WTC11 (cell line): ENCODE data around the gene ISM2. TPM values are rescaled to one million over a fixed set of nuclear protein-coding genes. Genes with fewer than 3 reads are reported as not detected.

Experiments
- ATAC-seq: fragments of 200-7000 bp; cut with Tn5 transposase; 2 replicates; pipeline ENCODE4 v1.10.0; 2021; ENCODE audit warnings: mild to moderate bottlenecking, moderate library complexity
- CTCF ChIA-PET: fragments of 300-600 bp; sonication (Branson Sonifier 250); formaldehyde crosslinking; loops from one replicate; lab custom pipeline; 2021; ENCODE audit warnings: antibody characterized with exemption; lab: Charles Lee
- POLR2A ChIA-PET: fragments of 350-600 bp; sonication (Branson Sonifier 250); formaldehyde crosslinking; loops from one replicate; lab custom pipeline; 2021; ENCODE audit warnings: antibody characterized with exemption; lab: Charles Lee
- DNase-seq: peaks from one replicate; pipeline ENCODE4 v3.0.0; 2021; ENCODE audit warnings: low spot score
- H3K27ac Mint-ChIP-seq: 2 replicates; pipeline ENCODE4 v1.8.0; 2021; ENCODE audit warnings: mixed read lengths
- H3K27me3 Mint-ChIP-seq: 2 replicates; pipeline ENCODE4 v1.8.0; 2021; ENCODE audit warnings: low read depth, mild to moderate bottlenecking, moderate library complexity, mixed read lengths
- H3K36me3 Mint-ChIP-seq: 2 replicates; pipeline ENCODE4 v1.8.0; 2021; ENCODE audit warnings: mixed read lengths
- H3K4me1 Mint-ChIP-seq: 2 replicates; pipeline ENCODE4 v1.8.0; 2022; ENCODE audit warnings: mixed read lengths
- H3K4me3 Mint-ChIP-seq: 2 replicates; pipeline ENCODE4 v1.8.0; 2021; ENCODE audit warnings: mild to moderate bottlenecking, moderate library complexity, mixed read lengths
- H3K9me3 Mint-ChIP-seq: 2 replicates; pipeline ENCODE4 v1.8.0; 2021; ENCODE audit warnings: mixed read lengths
- CREM ChIP-seq: sonication (generic); formaldehyde crosslinking; IDR thresholded peaks from 2 replicates; pipeline ENCODE4 v1.8.1; 2022; ENCODE audit warnings: mild to moderate bottlenecking, missing genetic modification reagents, moderate library complexity
- IRF2 ChIP-seq: sonication (generic); formaldehyde crosslinking; IDR thresholded peaks from 2 replicates; pipeline ENCODE4 v1.8.0; 2022; ENCODE audit warnings: low read depth, missing genetic modification reagents, borderline replicate concordance
- JUN ChIP-seq: sonication (generic); formaldehyde crosslinking; IDR thresholded peaks from 2 replicates; pipeline ENCODE4 v1.8.0; 2023; ENCODE audit warnings: mild to moderate bottlenecking, missing genetic modification reagents
- KAT7 ChIP-seq: sonication (generic); formaldehyde crosslinking; IDR thresholded peaks from 2 replicates; pipeline ENCODE4 v1.8.1; 2023; ENCODE audit warnings: missing genetic modification reagents, mild to moderate bottlenecking, borderline replicate concordance
- MXD4 ChIP-seq: fragments of 250-450 bp; sonication (Bioruptor Pico); IDR thresholded peaks from 2 replicates; pipeline ENCODE4 v1.8.0; 2021; ENCODE audit warnings: mild to moderate bottlenecking, moderate library complexity, borderline replicate concordance
- NFE2L1 ChIP-seq: sonication (generic); formaldehyde crosslinking; IDR thresholded peaks from 2 replicates; pipeline ENCODE4 v1.8.1; 2023; ENCODE audit warnings: missing genetic modification reagents
- NR1H2 ChIP-seq: sonication (generic); formaldehyde crosslinking; IDR thresholded peaks from 2 replicates; pipeline ENCODE4 v1.9.0; 2021; ENCODE audit warnings: mild to moderate bottlenecking, moderate library complexity, missing genetic modification reagents
- RORB ChIP-seq: fragments of 250-450 bp; sonication (Bioruptor Pico); IDR thresholded peaks from 2 replicates; pipeline ENCODE4 v1.9.0; 2021; ENCODE audit warnings: mild to moderate bottlenecking
- SMAD3 ChIP-seq: sonication (generic); formaldehyde crosslinking; IDR thresholded peaks from 2 replicates; pipeline ENCODE4 v1.8.0; 2022; ENCODE audit warnings: missing genetic modification reagents, mild to moderate bottlenecking, borderline replicate concordance
- SP1 ChIP-seq: sonication (generic); formaldehyde crosslinking; conservative IDR thresholded peaks from 2 replicates; pipeline ENCODE4 v1.8.1; 2022; ENCODE audit warnings: missing genetic modification reagents
- ZNF138 ChIP-seq: sonication (generic); formaldehyde crosslinking; conservative IDR thresholded peaks from 2 replicates; pipeline ENCODE4 v1.8.1; 2022; ENCODE audit warnings: mild to moderate bottlenecking, moderate library complexity, missing genetic modification reagents
- total RNA-seq: library from RNA; stranded (reverse); gene quantifications from 3 replicates; pipeline ENCODE4 v1.2.3, GENCODE V29; 2021
- TF ChIP-seq, protein P1 (sequence below): sonication (generic); formaldehyde crosslinking; IDR thresholded peaks from 2 replicates; pipeline ENCODE4 v1.8.1; 2023; ENCODE audit warnings: mild to moderate bottlenecking, missing genetic modification reagents, borderline replicate concordance
- TF ChIP-seq, protein P2 (sequence below): sonication (generic); formaldehyde crosslinking; conservative IDR thresholded peaks from 2 replicates; pipeline ENCODE4 v1.8.1; 2023; ENCODE audit warnings: mild to moderate bottlenecking, low read depth, missing genetic modification reagents, moderate library complexity
- TF ChIP-seq, protein P3 (sequence below): fragments of 250-450 bp; sonication (Bioruptor Pico); IDR thresholded peaks from 2 replicates; pipeline ENCODE4 v1.9.0; 2021; ENCODE audit warnings: moderate library complexity, mild to moderate bottlenecking, inconsistent platforms, borderline replicate concordance
- TF ChIP-seq, protein P4 (sequence below): sonication (generic); formaldehyde crosslinking; IDR thresholded peaks from 2 replicates; pipeline ENCODE4 v1.8.1; 2022; ENCODE audit warnings: low read depth, mild to moderate bottlenecking, moderate library complexity, missing genetic modification reagents, borderline replicate concordance
- TF ChIP-seq, protein P5 (sequence below): sonication (generic); formaldehyde crosslinking; IDR thresholded peaks from 2 replicates; pipeline ENCODE4 v1.8.0; 2023; ENCODE audit warnings: missing genetic modification reagents
- TF ChIP-seq, protein P6 (sequence below): sonication (generic); formaldehyde crosslinking; IDR thresholded peaks from 2 replicates; pipeline ENCODE4 v1.8.0; 2023; ENCODE audit warnings: missing genetic modification reagents, mild to moderate bottlenecking, borderline replicate concordance
- TF ChIP-seq, protein P7 (sequence below): sonication (generic); formaldehyde crosslinking; IDR thresholded peaks from 2 replicates; pipeline ENCODE4 v1.8.1; 2023; ENCODE audit warnings: mild to moderate bottlenecking, missing genetic modification reagents, moderate library complexity
- TF ChIP-seq, protein P8 (sequence below): sonication (generic); formaldehyde crosslinking; IDR thresholded peaks from 2 replicates; pipeline ENCODE4 v1.8.1; 2022; ENCODE audit warnings: mild to moderate bottlenecking, missing genetic modification reagents, moderate library complexity, borderline replicate concordance
- TF ChIP-seq, protein P9 (sequence below): sonication (generic); formaldehyde crosslinking; conservative IDR thresholded peaks from 2 replicates; pipeline ENCODE4 v1.8.1; 2022; ENCODE audit warnings: mild to moderate bottlenecking, missing genetic modification reagents

ISM2 gene
- total RNA-seq, 1 experiment from 2014 or later = 1.4 TPM

DNA sequence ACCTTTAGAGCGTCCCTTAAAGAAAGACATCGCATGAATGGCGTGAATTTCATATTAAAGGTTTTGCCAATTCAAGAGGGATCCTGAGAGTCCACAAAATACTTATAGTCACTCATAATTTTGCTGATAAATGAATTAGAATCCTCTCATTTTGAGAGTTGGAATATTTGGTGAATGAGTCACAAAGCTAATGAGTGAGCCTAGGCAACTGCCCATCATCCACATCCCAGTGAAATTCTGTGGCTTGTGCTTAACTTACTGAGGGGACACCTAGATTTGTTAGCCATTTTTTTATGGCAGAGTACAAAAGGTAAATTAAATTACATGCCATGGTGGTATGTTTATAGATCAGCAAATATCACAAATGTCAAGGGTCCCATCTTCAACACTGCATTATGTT is 62.6 kb downstream of the ISM2 start:
- Mint-ChIP-seq H3K27ac (no peak overlapping the region), H3K4me3 (no peak overlapping the region), H3K27me3 (no peaks in the 10 kb centered on the region), H3K4me1 (no peaks in the 10 kb centered on the region), H3K9me3 (no peaks in the 10 kb centered on the region), H3K36me3 (peaks cover 26% of the 10 kb centered on the region)
- ChIA-PET POLR2A (no interaction called here), CTCF (no interaction called here)
- DNase-seq (no peak), ATAC-seq (no peak)
- TF ChIP-seq ZNF138 (CRISPR knock-in tag) = no peak
- TF ChIP-seq NFE2L1 (CRISPR knock-in tag) = no peak
- TF ChIP-seq, protein P1, sequence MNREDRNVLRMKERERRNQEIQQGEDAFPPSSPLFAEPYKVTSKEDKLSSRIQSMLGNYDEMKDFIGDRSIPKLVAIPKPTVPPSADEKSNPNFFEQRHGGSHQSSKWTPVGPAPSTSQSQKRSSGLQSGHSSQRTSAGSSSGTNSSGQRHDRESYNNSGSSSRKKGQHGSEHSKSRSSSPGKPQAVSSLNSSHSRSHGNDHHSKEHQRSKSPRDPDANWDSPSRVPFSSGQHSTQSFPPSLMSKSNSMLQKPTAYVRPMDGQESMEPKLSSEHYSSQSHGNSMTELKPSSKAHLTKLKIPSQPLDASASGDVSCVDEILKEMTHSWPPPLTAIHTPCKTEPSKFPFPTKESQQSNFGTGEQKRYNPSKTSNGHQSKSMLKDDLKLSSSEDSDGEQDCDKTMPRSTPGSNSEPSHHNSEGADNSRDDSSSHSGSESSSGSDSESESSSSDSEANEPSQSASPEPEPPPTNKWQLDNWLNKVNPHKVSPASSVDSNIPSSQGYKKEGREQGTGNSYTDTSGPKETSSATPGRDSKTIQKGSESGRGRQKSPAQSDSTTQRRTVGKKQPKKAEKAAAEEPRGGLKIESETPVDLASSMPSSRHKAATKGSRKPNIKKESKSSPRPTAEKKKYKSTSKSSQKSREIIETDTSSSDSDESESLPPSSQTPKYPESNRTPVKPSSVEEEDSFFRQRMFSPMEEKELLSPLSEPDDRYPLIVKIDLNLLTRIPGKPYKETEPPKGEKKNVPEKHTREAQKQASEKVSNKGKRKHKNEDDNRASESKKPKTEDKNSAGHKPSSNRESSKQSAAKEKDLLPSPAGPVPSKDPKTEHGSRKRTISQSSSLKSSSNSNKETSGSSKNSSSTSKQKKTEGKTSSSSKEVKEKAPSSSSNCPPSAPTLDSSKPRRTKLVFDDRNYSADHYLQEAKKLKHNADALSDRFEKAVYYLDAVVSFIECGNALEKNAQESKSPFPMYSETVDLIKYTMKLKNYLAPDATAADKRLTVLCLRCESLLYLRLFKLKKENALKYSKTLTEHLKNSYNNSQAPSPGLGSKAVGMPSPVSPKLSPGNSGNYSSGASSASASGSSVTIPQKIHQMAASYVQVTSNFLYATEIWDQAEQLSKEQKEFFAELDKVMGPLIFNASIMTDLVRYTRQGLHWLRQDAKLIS = no peak
- TF ChIP-seq, protein P2, sequence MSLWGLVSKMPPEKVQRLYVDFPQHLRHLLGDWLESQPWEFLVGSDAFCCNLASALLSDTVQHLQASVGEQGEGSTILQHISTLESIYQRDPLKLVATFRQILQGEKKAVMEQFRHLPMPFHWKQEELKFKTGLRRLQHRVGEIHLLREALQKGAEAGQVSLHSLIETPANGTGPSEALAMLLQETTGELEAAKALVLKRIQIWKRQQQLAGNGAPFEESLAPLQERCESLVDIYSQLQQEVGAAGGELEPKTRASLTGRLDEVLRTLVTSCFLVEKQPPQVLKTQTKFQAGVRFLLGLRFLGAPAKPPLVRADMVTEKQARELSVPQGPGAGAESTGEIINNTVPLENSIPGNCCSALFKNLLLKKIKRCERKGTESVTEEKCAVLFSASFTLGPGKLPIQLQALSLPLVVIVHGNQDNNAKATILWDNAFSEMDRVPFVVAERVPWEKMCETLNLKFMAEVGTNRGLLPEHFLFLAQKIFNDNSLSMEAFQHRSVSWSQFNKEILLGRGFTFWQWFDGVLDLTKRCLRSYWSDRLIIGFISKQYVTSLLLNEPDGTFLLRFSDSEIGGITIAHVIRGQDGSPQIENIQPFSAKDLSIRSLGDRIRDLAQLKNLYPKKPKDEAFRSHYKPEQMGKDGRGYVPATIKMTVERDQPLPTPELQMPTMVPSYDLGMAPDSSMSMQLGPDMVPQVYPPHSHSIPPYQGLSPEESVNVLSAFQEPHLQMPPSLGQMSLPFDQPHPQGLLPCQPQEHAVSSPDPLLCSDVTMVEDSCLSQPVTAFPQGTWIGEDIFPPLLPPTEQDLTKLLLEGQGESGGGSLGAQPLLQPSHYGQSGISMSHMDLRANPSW (CRISPR knock-in tag) = no peak
- TF ChIP-seq SP1 (CRISPR knock-in tag) = no peak
- TF ChIP-seq, protein P3, sequence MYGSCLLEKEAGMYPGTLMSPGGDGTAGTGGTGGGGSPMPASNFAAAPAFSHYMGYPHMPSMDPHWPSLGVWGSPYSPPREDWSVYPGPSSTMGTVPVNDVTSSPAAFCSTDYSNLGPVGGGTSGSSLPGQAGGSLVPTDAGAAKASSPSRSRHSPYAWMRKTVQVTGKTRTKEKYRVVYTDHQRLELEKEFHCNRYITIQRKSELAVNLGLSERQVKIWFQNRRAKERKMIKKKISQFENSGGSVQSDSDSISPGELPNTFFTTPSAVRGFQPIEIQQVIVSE (CRISPR knock-in tag) = no peak
- TF ChIP-seq RORB = no peak
- TF ChIP-seq NR1H2 (CRISPR knock-in tag) = no peak
- TF ChIP-seq, protein P4, sequence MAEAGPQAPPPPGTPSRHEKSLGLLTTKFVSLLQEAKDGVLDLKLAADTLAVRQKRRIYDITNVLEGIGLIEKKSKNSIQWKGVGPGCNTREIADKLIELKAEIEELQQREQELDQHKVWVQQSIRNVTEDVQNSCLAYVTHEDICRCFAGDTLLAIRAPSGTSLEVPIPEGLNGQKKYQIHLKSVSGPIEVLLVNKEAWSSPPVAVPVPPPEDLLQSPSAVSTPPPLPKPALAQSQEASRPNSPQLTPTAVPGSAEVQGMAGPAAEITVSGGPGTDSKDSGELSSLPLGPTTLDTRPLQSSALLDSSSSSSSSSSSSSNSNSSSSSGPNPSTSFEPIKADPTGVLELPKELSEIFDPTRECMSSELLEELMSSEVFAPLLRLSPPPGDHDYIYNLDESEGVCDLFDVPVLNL (CRISPR knock-in tag) = no peak
- TF ChIP-seq, protein P5, sequence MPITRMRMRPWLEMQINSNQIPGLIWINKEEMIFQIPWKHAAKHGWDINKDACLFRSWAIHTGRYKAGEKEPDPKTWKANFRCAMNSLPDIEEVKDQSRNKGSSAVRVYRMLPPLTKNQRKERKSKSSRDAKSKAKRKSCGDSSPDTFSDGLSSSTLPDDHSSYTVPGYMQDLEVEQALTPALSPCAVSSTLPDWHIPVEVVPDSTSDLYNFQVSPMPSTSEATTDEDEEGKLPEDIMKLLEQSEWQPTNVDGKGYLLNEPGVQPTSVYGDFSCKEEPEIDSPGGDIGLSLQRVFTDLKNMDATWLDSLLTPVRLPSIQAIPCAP (CRISPR knock-in tag) = no peak
- TF ChIP-seq, protein P6, sequence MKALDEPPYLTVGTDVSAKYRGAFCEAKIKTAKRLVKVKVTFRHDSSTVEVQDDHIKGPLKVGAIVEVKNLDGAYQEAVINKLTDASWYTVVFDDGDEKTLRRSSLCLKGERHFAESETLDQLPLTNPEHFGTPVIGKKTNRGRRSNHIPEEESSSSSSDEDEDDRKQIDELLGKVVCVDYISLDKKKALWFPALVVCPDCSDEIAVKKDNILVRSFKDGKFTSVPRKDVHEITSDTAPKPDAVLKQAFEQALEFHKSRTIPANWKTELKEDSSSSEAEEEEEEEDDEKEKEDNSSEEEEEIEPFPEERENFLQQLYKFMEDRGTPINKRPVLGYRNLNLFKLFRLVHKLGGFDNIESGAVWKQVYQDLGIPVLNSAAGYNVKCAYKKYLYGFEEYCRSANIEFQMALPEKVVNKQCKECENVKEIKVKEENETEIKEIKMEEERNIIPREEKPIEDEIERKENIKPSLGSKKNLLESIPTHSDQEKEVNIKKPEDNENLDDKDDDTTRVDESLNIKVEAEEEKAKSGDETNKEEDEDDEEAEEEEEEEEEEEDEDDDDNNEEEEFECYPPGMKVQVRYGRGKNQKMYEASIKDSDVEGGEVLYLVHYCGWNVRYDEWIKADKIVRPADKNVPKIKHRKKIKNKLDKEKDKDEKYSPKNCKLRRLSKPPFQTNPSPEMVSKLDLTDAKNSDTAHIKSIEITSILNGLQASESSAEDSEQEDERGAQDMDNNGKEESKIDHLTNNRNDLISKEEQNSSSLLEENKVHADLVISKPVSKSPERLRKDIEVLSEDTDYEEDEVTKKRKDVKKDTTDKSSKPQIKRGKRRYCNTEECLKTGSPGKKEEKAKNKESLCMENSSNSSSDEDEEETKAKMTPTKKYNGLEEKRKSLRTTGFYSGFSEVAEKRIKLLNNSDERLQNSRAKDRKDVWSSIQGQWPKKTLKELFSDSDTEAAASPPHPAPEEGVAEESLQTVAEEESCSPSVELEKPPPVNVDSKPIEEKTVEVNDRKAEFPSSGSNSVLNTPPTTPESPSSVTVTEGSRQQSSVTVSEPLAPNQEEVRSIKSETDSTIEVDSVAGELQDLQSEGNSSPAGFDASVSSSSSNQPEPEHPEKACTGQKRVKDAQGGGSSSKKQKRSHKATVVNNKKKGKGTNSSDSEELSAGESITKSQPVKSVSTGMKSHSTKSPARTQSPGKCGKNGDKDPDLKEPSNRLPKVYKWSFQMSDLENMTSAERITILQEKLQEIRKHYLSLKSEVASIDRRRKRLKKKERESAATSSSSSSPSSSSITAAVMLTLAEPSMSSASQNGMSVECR (CRISPR knock-in tag) = no peak
- no peak for TF ChIP-seq IRF2
- TF ChIP-seq MXD4 (CRISPR knock-in tag) = no peak
- TF ChIP-seq, protein P7, sequence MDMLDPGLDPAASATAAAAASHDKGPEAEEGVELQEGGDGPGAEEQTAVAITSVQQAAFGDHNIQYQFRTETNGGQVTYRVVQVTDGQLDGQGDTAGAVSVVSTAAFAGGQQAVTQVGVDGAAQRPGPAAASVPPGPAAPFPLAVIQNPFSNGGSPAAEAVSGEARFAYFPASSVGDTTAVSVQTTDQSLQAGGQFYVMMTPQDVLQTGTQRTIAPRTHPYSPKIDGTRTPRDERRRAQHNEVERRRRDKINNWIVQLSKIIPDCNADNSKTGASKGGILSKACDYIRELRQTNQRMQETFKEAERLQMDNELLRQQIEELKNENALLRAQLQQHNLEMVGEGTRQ = no peak
- no peak for TF ChIP-seq JUN (CRISPR knock-in tag)
- TF ChIP-seq KAT7 (CRISPR knock-in tag) = no peak
- TF ChIP-seq SMAD3 (CRISPR knock-in tag) = no peak
- no peak for TF ChIP-seq CREM
- TF ChIP-seq, protein P8, sequence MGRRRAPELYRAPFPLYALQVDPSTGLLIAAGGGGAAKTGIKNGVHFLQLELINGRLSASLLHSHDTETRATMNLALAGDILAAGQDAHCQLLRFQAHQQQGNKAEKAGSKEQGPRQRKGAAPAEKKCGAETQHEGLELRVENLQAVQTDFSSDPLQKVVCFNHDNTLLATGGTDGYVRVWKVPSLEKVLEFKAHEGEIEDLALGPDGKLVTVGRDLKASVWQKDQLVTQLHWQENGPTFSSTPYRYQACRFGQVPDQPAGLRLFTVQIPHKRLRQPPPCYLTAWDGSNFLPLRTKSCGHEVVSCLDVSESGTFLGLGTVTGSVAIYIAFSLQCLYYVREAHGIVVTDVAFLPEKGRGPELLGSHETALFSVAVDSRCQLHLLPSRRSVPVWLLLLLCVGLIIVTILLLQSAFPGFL (CRISPR knock-in tag) = no peak
- TF ChIP-seq, protein P9, sequence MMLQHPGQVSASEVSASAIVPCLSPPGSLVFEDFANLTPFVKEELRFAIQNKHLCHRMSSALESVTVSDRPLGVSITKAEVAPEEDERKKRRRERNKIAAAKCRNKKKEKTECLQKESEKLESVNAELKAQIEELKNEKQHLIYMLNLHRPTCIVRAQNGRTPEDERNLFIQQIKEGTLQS = no peak
